GM12891 (cell line): ENCODE data around the gene GSN.

ENCODE experiments used
- DNase-seq: peaks from one replicate; pipeline ENCODE4 v3.0.0; 2011; ENCODE audit warnings: low spot score; ENCODE audit not compliant: insufficient read length
- FAIRE-seq: peaks from 2 replicates; lab custom pipeline; 2011; peaks lifted over from hg19 to GRCh38; lab: Jason Lieb, UNC
- PAX5 ChIP-seq: IDR thresholded peaks from 2 replicates; pipeline ENCODE4 v1.6.1; 2011; ENCODE audit warnings: low read length, moderate library complexity, mild to moderate bottlenecking; ENCODE audit not compliant: insufficient read depth, severe bottlenecking
- POLR2A ChIP-seq: IDR thresholded peaks from 2 replicates; pipeline ENCODE4 v1.6.1; 2011; ENCODE audit warnings: low read depth, low read length, control low read depth
- POLR2AphosphoS5 ChIP-seq: IDR thresholded peaks from 2 replicates; pipeline ENCODE4 v1.6.1; 2011; ENCODE audit warnings: low read depth, low read length, control low read depth
- POU2F2 ChIP-seq: IDR thresholded peaks from 2 replicates; pipeline ENCODE4 v1.6.1; 2011; ENCODE audit warnings: low read depth, mild to moderate bottlenecking, control low read depth, low read length, moderate library complexity
- SPI1 ChIP-seq: IDR thresholded peaks from 2 replicates; pipeline ENCODE4 v1.6.1; 2011; ENCODE audit warnings: low read depth, low read length, control low read depth
- TAF1 ChIP-seq: IDR thresholded peaks from 2 replicates; pipeline ENCODE4 v1.6.1; 2011; ENCODE audit warnings: low read depth, low read length, control low read depth

GSN gene

DNA sequence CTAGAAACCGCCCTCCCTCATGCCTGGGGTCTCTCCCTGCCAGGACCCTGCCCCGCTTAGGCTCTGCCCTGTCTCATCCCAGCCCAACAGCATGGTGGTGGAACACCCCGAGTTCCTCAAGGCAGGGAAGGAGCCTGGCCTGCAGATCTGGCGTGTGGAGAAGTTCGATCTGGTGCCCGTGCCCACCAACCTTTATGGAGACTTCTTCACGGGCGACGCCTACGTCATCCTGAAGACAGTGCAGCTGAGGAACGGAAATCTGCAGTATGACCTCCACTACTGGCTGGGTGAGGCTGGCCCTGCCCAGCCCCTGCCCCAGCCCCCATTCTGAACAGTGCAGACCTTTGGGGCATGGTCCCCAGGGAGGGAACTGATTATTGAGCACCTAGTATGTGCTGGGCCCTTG is 33.9 kb downstream of the GSN start:
- no peak for DNase-seq
- FAIRE-seq: no peak
- TF ChIP-seq POU2F2: no peak
- no peak for TF ChIP-seq POLR2A
- TF ChIP-seq PAX5: no peak
- no peak for TF ChIP-seq SPI1
- no peak for TF ChIP-seq TAF1
- no peak for TF ChIP-seq POLR2AphosphoS5

DNA sequence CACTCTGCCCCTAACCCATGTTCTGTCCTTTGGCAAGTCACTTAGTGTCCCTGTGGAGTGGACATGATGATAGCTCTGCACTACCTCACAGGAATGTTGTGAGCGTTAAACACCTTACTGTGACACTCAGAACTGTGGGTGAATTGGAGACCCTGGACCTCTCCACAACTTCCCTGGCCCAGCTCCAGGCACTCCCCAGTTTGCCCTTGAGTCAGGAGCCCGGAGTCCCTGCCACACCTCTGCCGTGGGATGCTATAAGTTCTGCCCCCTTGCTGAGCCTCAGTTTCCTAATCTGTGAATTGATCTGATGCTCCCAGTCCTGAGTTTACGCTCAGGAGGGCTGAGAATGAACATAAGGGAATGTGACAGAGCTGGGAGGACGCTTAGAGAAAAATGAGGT is 34.4 kb downstream of the GSN start:
- no peak for DNase-seq
- TF ChIP-seq TAF1: no peak
- no peak for TF ChIP-seq POLR2A
- TF ChIP-seq POU2F2: no peak
- TF ChIP-seq SPI1: no peak
- TF ChIP-seq PAX5: no peak
- no peak for TF ChIP-seq POLR2AphosphoS5
- FAIRE-seq: no peak

DNA sequence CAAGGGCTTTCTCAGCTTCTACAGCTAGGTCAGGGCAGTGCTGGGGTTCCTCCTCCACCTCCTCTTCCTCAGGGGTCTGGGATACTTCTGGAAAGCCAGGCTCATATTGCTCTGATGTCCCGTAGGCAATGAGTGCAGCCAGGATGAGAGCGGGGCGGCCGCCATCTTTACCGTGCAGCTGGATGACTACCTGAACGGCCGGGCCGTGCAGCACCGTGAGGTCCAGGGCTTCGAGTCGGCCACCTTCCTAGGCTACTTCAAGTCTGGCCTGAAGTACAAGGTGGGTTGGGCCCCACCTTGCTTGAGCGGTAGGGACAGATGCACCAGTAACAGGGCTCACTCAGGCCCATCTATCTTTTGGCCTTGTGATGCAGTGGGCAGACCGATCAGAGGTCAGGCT is 34.8 kb downstream of the GSN start:
- TF ChIP-seq TAF1: no peak
- TF ChIP-seq POU2F2: no peak
- TF ChIP-seq POLR2A: no peak
- TF ChIP-seq POLR2AphosphoS5: no peak
- TF ChIP-seq PAX5: no peak
- TF ChIP-seq SPI1: no peak
- FAIRE-seq: no peak
- no peak for DNase-seq

DNA sequence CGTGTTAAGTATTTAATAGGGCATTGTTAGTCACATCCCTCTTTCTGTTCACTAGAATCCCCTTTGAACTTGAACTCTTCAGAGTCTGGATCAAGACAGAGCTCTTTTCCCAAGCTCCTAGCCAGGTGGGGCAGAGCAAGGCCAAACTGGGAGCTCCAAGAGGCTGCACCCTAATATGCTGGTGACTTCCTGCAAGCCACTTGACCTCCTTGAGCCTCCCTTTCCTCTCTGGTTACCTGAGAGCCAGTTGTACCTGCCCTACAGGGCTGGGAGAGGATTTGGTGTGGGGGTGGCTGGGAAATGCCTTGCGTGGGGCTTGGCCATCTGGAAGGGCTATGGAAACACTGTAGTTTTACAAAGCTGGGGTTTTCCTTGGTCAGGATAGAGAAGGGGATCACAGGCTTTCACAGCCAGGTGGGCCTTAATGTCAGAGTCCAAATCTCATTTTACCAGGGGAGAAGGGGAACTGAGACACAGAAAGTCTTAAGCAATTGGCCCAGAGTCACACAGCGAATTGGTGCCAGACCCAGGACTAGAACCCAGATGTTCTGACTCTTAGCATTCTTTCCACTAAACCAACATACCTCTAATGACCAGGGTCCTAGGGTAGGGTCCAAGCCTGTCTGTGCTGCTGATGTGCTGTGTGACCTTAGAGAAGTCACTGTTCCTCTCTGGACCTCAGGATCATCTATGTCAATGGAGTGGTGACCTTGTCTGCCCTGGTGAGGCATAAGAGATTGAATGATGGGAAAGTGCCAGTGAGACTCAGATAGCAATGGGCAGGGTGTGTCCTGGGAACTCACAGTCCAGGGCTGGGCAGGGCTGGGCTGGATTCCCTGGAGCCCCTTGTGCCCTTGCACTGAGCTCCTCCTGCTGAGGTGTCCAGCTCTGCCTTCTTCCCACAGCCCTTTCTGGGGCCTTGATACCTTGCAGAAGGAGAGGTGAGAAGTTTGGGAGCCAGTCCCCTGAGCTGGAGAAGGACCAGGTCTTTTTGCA is 35.8 kb downstream of the GSN start:
- TF ChIP-seq POLR2A (no peak), SPI1 (0 out of 2 replicates have a peak, but pooled peaks have one; percentile 4)
- DNase-seq: no peak
- FAIRE-seq: no peak

DNA sequence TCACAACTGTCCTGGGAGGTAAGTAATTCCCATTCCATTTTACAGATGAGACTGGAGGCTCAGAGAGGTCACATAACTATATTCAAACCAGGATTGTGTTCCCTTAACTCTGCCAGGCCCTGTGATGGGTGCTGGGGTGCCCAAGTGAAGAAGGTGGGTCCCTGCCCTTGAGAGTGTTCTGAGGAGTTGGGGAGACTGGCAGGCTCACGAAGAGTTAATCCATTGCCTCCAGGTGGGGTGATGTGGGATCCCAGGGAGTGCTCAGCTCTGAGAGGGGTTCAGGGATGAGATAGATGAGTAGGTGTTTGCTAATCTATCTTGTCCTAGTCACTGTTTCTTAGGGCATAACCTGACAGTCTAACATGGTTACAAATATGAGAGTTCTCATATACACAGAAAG is 36.7 kb downstream of the GSN start:
- TF ChIP-seq PAX5 (no peak), SPI1 (no peak), POLR2AphosphoS5 (no peak), POLR2A (no peak), POU2F2 (no peak), TAF1 (no peak)
- FAIRE-seq: no peak

DNA sequence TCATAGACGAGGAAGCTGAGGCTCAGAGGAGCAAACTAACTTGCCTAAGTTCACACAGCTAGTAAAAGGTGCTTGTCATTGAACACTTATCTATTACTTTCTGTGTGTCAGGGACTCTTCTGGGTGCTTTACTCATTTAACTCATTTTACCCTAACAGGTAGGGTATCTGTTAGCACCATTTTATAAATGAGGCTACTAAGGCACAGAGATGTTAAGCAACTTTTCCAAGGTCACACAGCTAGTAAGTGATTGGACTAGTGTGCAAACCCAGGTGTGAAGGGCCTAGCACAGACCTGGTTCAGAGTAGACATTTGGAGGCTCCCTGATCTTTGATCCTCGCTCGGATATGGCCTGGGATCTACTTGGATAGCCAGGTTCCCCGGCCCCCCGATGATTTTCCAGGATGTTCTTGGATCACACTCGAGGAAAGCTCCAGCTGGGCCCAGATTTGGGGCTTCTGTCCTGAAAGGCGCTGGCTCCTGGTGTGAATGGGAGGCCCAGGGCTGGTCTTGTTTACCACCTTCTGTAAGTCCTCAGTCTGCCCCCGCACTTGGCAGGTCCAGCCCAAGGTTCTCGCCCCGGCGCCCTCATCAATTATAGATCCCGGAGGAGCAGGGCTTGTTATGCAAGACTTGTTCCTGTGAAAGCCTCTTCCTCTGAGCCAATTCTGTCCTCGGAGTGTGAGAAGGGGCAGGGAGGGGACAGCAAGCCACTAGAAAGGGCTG is 37.5 kb downstream of the GSN start:
- TF ChIP-seq POLR2AphosphoS5: no peak
- no peak for TF ChIP-seq PAX5
- TF ChIP-seq TAF1: no peak
- no peak for TF ChIP-seq POLR2A
- TF ChIP-seq SPI1: no peak
- TF ChIP-seq POU2F2: no peak
- FAIRE-seq (no peak), DNase-seq (no peak)

More for the DNA sequence above, 36.7 kb downstream of the GSN start:
- DNase-seq: no peak

DNA sequence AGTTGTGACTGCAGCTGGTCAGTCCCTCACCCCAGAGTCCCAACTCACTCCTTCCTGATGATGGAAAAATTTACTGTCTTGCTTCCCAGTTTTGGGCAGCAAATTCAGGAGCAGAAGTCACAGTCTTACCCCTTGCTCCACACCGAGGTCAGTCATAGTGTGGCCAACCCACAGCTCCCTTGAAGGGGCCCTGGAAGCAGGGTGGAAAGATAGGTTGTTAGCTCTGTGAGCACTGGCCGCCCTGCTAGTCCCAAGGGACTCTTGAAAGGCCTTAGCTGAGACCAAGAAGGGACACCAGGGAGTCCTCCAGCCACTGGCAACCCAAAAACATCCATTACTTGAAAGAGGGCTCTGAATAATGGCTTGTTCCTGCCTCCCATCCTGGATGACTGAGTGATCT is 40.0 kb downstream of the GSN start:
- TF ChIP-seq TAF1 (no peak), POLR2AphosphoS5 (no peak), PAX5 (no peak), POLR2A (no peak), POU2F2 (no peak), SPI1 (no peak)
- DNase-seq: no peak
- no peak for FAIRE-seq

DNA sequence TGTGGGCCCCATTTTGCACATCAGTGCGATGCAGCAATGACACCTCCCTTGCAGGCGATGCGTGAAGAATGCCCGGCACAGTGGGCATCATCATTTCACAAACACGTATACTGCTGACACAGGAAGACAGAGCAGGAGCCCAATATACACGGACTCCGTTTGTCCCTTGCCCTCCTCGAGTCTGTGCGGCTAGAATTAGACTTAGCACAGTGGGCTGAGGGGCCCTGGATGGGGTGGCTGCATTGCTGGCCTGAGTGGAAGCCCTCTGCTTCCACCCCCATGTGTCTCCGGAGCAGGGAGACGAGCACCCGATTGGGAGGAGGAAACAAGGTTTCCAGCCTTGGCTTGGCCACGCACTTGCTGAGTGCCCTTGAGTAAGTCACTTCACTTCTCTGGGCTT is 40.8 kb downstream of the GSN start:
- no peak for TF ChIP-seq TAF1
- TF ChIP-seq POLR2AphosphoS5: no peak
- no peak for TF ChIP-seq PAX5
- no peak for TF ChIP-seq POU2F2
- TF ChIP-seq SPI1: no peak
- no peak for TF ChIP-seq POLR2A
- FAIRE-seq (no peak), DNase-seq (no peak)

DNA sequence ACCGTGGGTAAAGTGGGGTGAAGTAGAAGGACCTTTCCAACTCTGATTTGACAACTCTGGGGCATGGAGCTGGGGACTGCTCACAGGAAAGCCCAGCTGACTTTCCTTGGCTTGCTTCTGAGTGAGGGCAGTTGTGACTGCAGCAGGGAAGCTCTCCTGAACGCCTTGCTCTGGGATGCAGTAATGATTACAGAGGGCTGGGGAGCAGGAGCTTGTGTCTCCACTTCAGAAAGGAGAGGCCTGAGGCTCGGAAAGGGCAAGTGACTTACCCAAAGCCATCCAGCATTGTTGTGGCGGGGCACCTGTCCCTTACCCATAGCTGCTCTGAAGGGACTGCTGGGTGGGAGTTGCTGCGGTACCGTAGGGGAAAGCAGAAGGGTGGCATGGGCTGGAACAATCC is 41.2 kb downstream of the GSN start:
- FAIRE-seq: no peak
- TF ChIP-seq PAX5 (no peak), POLR2A (no peak), TAF1 (no peak), POLR2AphosphoS5 (no peak), POU2F2 (no peak), SPI1 (no peak)
- no peak for DNase-seq
